Glutamatergic neuron (in vitro differentiated cells): ENCODE measurements around the gene PPCS. TPM values are rescaled to one million over a fixed set of nuclear protein-coding genes. Genes with fewer than 3 reads are reported as not detected.

Experiments
- DNase-seq: peaks from one replicate; pipeline ENCODE4 v3.0.0; 2022
- H3K27ac Mint-ChIP-seq: one replicate; pipeline ENCODE4 v1.8.0; 2020; ENCODE audit warnings: mild to moderate bottlenecking, mixed read lengths, inconsistent platforms; ENCODE audit not compliant: unreplicated experiment
- H3K27me3 Mint-ChIP-seq: one replicate; pipeline ENCODE4 v1.8.0; 2020; ENCODE audit warnings: mild to moderate bottlenecking, moderate library complexity, mixed read lengths, inconsistent platforms; ENCODE audit not compliant: unreplicated experiment
- H3K36me3 Mint-ChIP-seq: one replicate; pipeline ENCODE4 v1.8.0; 2020; ENCODE audit warnings: mild to moderate bottlenecking, mixed read lengths, inconsistent platforms; ENCODE audit not compliant: unreplicated experiment
- H3K4me1 Mint-ChIP-seq: one replicate; pipeline ENCODE4 v1.8.0; 2020; ENCODE audit warnings: mild to moderate bottlenecking, low read depth, mixed read lengths, inconsistent platforms; ENCODE audit not compliant: unreplicated experiment
- H3K4me3 Mint-ChIP-seq: one replicate; pipeline ENCODE4 v1.8.0; 2020; ENCODE audit warnings: mild to moderate bottlenecking, mixed read lengths, inconsistent platforms; ENCODE audit not compliant: unreplicated experiment
- H3K9me3 Mint-ChIP-seq: one replicate; pipeline ENCODE4 v1.8.0; 2020; ENCODE audit warnings: mild to moderate bottlenecking, moderate library complexity, mixed read lengths, inconsistent platforms; ENCODE audit not compliant: unreplicated experiment
- CTCF ChIP-seq: fragments of 200-600 bp; sonication (generic); IDR thresholded peaks from one replicate; pipeline ENCODE4 v1.5.0; 2021; ENCODE audit not compliant: partially characterized antibody, unreplicated experiment
- total RNA-seq: library from RNA; stranded (reverse); fragmentation: NEBNext Ultra II Directional; extraction: Animal tissue kit (Norgen Biotek cat#: 25700); gene quantifications from one replicate; pipeline ENCODE4 v1.2.1, GENCODE V29; 2021; ENCODE audit not compliant: unreplicated experiment

PPCS gene
- total RNA-seq, 1 donor from 2014 or later = 25.4 TPM

DNA sequence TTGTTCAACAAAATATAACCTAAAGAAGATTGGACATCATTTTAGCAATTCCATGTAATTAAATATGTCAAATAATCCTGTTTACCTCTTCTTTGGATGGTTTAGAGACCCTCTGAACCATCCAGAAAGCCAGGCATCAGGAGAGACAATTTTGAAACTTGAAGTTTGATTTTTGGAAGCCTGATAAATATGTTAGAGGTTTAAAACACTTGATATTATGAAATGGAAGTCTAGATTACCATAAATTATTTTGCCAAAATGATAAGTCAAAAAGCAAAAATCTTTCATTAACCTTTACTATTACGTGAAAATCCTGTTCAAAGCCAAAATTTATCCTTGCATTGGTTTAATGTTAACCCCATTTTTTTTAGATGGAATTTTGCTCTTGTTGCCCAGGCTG, 50.2 kb downstream of the PPCS start:
- TF ChIP-seq CTCF = no peak
- no peak overlapping the region for H3K4me3 Mint-ChIP-seq
- no peak overlapping the region for H3K27ac Mint-ChIP-seq
- peaks cover 23% of the 10 kb centered on the region for H3K9me3 Mint-ChIP-seq
- H3K27me3 Mint-ChIP-seq = no peaks in the 10 kb centered on the region
- DNase-seq = no peak
- H3K36me3 Mint-ChIP-seq = peaks cover 35% of the 10 kb centered on the region
- no peaks in the 10 kb centered on the region for H3K4me1 Mint-ChIP-seq

Other genes starting within 250 kb of the PPCS start
- 45.0 TPM for gene FOXJ3, start 121.3 kb upstream of the PPCS start, total RNA-seq
- 4.1 TPM for gene RIMKLA, start 75.8 kb upstream of the PPCS start, total RNA-seq
- gene ZMYND12, start 521 bp upstream of the PPCS start, total RNA-seq = 0.49 TPM
- gene CCDC30, start 6.7 kb downstream of the PPCS start, total RNA-seq = 3.0 TPM
- 22.6 TPM for gene PPIH, start 201.9 kb downstream of the PPCS start, total RNA-seq
- 531 TPM for gene YBX1, start 225.9 kb downstream of the PPCS start, total RNA-seq